ENCODE measurements around the gene FLAD1.

FLAD1 gene

GRCh38 chr1:155017041-155017945, 34.1 kb downstream of the FLAD1 start:
- TF ChIP-seq, protein P1, sequence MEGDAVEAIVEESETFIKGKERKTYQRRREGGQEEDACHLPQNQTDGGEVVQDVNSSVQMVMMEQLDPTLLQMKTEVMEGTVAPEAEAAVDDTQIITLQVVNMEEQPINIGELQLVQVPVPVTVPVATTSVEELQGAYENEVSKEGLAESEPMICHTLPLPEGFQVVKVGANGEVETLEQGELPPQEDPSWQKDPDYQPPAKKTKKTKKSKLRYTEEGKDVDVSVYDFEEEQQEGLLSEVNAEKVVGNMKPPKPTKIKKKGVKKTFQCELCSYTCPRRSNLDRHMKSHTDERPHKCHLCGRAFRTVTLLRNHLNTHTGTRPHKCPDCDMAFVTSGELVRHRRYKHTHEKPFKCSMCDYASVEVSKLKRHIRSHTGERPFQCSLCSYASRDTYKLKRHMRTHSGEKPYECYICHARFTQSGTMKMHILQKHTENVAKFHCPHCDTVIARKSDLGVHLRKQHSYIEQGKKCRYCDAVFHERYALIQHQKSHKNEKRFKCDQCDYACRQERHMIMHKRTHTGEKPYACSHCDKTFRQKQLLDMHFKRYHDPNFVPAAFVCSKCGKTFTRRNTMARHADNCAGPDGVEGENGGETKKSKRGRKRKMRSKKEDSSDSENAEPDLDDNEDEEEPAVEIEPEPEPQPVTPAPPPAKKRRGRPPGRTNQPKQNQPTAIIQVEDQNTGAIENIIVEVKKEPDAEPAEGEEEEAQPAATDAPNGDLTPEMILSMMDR (IDR thresholded peaks at IDR 0.05; ENCODE audit: low read length, missing control alignments) = peak; percentile 90
- H3K4me3 ChIP-seq (replicated peaks; ENCODE audit: low read depth, low read length) = peak overlapping the region; percentile 41
- DNase-seq (ENCODE audit: low read depth) = peak; percentile 86

GRCh38 chr1:155017946-155018316, 34.8 kb downstream of the FLAD1 start:
- TF ChIP-seq, protein P1 (IDR thresholded peaks at IDR 0.05; ENCODE audit: low read length, missing control alignments) = no peak
- DNase-seq (ENCODE audit: low read depth) = no peak
- H3K4me3 ChIP-seq (replicated peaks; ENCODE audit: low read depth, low read length) = peak overlapping the region; percentile 41

DNA sequence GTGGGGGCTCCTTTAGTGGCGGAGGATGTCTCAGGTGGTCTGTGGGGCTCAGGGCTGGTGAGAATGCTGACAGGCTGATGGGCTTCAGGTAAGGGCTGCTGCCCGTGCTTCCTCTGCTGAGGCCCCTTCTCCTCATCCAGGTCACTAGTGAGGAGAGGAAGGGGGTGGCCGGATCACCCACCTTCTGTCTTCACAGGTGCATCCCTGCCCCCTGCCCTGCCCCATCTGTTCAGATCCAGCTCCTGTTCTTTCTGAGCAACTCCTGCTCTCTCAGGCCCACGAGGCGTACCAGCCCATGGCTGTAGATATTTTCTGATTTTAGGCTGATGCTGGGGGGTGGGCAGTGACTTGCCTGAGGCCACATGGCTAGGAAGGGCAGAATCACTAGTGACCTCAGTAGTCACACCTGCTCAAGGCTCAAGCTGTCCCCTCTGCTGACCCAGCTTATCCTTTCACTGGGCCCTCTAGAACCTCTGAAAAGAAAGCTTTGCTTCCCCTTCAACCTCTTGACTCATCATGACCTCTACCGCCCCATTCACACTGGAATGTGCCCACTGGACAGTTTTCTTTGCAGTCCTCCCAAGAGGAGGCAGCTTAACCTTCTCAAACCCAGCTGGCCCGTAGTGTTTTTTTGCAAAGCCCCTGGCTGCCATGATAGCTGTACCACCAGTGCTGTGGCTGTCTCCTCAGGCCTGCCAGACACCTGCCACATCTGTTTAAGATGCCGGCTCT, 35.6 kb downstream of the FLAD1 start:
- no peak for DNase-seq (ENCODE audit: low read depth)
- TF ChIP-seq, protein P1 (IDR thresholded peaks at IDR 0.05; ENCODE audit: low read length, missing control alignments) = no peak
- no peak overlapping the region for H3K4me3 ChIP-seq (replicated peaks; ENCODE audit: low read depth, low read length)

DNA sequence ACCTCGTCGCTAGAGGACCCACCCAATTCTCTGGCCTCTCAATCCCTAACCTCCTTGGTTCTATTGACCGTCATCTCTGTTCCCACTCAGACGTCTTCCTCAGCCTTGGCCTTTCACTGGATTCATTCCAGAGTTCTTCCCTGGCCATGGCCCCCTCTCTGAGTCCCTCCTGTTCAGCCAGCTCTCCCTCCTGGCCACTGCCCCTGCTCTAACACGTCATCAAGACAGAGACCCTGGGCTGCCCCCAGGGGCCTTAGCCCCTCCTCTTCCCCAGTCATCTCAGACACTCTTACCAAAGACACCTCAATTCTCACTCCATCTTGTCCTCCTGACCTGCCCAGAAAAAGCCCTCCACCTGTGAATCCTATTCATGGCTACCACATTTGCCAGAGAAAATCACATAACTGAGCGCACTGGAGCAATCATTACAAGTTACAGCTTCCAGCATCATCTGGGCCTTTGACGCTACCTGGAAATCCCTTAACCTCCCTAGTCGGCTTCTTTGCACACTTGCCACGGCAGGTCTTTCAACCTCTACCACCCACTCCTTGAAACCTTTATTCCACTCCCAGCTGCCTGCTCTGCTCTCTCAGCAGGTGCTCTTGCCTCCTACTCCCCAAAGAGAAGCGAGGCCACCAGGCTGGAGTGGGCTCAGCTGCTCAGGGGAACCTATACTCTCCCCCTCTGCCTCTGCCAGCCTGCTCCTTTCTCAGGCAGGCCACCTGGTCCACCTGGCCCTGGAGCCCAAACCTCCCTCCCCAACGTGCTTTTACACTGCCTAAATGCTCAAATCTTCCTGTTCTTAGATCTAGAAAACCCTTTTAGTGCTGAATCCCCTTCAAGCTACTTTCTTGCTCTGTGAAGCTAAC, 36.5 kb downstream of the FLAD1 start:
- DNase-seq (ENCODE audit: low read depth) = no peak
- H3K4me3 ChIP-seq (replicated peaks; ENCODE audit: low read depth, low read length) = no peak overlapping the region
- TF ChIP-seq, protein P1 (IDR thresholded peaks at IDR 0.05; ENCODE audit: low read length, missing control alignments) = no peak

DNA sequence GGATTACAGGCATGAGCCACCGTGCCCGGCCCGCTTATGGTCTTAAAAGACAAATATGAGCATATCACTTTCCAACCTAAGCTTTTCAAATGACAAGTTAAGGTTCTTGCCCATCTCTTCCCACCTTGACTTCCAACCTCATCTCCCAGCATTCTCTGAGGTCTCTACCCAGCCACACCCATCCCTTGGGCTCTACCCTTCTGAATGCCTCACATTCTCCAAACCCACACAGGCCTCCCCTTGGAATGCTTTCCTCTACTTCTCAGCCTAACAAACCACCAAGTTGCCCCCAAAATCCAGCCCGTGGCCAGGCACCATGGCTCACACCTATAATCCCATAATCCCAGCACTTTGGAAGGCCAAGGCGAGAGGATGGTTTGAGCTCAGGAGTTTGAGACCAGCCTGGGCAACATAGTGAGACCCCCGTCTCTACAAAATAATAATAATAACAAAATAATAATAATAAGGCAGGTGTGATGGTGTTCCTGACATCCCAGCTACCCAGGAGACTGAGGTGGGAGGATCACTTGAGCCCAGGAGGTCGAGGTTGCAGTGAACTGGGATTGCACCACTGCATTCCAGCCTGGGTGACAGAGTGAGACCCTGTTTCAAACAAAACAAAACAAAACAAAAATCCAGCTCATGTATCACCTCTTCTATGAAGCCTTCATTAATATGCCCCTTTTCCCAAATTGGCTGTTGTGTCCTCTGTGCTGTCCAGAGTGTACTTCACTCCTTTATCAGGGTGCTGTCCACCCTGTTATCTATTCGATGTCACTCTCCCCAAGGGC, 39.2 kb downstream of the FLAD1 start:
- no peak overlapping the region for H3K4me3 ChIP-seq (replicated peaks; ENCODE audit: low read depth, low read length)
- TF ChIP-seq, protein P1 (IDR thresholded peaks at IDR 0.05; ENCODE audit: low read length, missing control alignments) = no peak
- no peak for DNase-seq (ENCODE audit: low read depth)

GRCh38 chr1:155022927-155023236, 39.7 kb downstream of the FLAD1 start:
- no peak for DNase-seq (ENCODE audit: low read depth)
- H3K4me3 ChIP-seq (replicated peaks; ENCODE audit: low read depth, low read length) = no peak overlapping the region
- TF ChIP-seq, protein P1 (IDR thresholded peaks at IDR 0.05; ENCODE audit: low read length, missing control alignments) = no peak

All from fibroblast of pulmonary artery (primary cell).